ENCODE data around the gene FAM222A.

Gene FAM222A

DNA sequence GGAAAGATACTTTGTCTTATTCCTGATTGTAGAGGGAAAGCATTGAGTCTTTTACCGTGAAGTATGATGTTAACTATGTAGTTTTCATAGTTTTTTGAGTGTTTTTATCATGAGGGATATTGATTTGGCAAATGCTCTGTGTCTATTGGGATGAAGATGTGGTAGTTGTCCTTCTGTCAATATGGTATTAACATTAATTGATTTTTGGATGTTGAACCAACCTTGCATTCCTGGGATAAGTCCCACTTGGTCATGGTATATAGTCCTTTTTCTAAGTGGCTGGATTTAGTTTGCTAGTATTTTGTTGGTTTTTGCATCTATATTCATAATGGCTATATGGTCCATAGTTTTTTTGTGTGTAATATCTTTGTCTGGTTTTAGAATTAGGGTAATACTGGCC lies 42.8 kb downstream of the FAM222A start:
- DNase-seq (ENCODE audit: low read depth), result no peak
- TF ChIP-seq, protein P1, sequence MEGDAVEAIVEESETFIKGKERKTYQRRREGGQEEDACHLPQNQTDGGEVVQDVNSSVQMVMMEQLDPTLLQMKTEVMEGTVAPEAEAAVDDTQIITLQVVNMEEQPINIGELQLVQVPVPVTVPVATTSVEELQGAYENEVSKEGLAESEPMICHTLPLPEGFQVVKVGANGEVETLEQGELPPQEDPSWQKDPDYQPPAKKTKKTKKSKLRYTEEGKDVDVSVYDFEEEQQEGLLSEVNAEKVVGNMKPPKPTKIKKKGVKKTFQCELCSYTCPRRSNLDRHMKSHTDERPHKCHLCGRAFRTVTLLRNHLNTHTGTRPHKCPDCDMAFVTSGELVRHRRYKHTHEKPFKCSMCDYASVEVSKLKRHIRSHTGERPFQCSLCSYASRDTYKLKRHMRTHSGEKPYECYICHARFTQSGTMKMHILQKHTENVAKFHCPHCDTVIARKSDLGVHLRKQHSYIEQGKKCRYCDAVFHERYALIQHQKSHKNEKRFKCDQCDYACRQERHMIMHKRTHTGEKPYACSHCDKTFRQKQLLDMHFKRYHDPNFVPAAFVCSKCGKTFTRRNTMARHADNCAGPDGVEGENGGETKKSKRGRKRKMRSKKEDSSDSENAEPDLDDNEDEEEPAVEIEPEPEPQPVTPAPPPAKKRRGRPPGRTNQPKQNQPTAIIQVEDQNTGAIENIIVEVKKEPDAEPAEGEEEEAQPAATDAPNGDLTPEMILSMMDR (conservative IDR thresholded peaks at IDR 0.05; ENCODE audit: low read length), result no peak
- no peak overlapping the region for H3K4me3 ChIP-seq (ENCODE audit: low read length)

DNA sequence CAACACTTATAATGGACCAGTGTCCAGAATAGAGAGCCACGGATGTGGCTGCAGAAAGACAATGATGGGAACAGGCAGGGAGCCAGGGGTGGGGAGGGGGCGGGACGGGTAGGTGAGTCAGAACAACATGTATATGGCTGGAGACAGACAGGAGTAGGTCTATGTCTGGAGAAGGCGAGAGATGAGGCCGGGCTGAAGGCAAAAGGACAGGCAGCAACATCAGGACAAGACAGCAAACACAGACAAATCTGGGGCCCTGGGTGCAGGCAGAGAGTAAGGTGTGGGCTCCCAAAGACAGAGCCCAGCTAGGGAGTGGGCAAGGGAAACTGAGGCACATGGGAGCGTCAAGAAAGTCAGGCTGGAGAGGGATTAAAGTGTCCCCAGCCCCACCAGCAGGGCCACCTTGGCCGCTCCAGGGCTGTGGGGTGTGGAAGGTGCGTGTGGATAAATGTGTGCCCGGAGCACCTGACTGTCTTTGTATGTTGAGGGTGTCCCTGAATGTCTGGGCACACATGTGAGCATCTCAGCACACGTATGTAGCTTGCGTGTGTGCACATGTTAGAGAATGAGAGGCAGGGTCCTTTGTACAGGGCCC lies 44.1 kb downstream of the FAM222A start:
- no peak overlapping the region for H3K4me3 ChIP-seq (ENCODE audit: low read length)
- TF ChIP-seq, protein P1 (conservative IDR thresholded peaks at IDR 0.05; ENCODE audit: low read length), result no peak
- DNase-seq (ENCODE audit: low read depth), result no peak

DNA sequence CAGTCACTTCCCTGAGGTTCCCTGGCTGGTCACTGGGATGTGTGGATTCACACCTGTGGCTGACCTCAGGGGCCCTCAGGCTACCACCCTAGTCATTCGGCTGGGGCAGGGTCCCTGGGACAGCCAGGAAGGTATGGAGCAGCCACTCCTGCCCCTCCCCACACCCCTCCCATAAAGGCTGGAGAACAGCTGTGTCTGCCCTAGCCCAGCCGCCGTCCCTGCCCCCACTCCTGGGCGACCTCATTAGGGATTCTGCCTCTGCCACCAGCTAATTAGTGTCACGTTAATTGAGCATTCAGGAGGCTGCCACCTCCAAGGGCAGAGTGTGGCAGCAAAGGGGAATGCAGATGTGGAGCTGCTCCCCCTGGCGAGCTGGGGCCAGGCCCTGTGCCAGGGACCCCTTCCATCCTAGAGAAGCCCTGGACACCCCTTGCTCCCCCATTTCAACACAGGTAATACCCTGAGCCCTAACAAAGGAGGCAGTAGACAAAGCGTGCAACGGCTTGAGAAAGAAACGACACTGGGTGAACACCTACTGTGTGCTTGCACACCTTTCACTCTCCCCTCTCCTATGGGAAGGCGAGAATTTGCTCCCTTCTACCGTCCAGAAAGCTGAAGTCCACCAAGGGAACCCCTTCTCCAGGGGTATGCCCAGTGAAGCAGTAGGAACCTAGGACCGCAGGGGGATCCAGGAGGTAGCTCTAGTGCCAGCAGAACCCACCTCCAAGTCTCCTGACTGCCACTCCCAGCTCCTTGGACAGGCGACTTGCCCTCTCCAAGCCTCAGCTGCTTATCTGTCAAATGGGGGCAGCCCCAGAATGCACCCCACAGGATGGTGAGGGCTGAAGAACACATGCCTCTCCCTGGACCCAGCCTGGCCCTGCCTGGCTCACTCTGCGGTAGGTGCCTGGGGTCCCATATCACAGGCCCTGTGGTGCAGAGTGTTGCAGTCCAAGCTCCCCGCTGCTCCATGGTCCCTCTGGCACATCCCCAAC lies 45.1 kb downstream of the FAM222A start:
- TF ChIP-seq, protein P1 (conservative IDR thresholded peaks at IDR 0.05; ENCODE audit: low read length), result no peak
- no peak for DNase-seq (ENCODE audit: low read depth)
- H3K4me3 ChIP-seq (ENCODE audit: low read length), result no peak overlapping the region

DNA sequence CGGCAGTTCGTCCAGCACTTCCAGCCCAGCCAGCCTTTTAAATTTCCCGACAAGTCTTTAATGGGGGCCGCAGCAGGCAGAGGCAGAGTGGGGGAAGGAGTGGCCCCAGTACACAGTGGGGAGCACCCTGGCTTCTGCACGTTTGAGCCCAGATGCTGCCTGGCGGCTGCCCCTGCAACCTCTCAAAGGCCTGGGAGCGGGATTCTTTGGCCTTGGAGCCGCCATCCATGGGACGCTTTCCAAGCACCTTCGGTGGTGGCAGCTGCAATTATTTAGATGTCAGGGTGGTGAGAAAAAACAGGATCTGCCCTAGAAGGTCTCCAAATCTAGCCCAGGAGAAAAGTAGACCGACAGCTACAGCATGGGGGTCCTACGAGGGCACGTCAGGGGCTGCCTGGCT lies 46.0 kb downstream of the FAM222A start:
- no peak for DNase-seq (ENCODE audit: low read depth)
- H3K4me3 ChIP-seq (ENCODE audit: low read length), result no peak overlapping the region

DNA sequence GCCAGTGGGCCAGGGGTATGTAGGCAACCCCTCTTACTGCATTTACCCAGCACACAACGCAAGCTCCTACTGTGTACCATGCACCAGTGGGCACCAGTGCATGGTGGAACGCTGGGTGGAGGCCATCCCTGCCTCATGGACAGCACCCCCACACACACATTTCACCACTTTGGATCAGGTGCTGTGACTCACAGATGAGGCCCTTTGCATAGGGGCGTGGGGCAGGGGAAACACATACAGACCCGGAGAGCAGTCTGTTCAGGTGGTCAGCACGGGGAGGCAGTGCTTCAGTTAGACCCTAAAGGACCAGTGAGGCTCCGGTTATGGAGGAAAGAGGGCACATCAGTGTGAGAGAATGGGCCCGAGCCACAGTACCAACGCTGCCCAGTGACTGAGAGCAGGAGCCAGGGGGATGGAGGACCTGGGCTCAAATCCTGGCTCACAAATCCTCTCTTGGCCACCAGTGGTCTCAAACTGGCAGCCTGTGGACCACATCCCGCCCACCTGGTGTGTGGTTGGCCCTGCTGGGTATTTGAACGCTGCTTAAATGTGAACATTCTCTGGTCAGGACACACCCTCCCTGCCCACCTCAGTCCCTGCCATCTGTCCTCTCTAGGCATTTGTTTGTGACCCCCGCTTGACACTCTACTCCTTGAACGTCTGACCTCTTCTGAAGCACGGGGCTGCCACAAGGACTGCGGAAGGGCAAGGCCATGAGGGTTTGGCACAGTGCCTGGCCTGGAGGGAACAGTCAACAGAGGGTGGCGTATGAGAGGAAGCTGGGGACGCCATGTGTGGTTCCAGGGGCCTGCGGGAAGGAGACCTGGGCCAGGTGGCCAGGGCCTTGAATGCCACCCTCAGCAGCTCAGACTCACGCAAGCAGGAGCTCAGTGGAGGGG lies 46.7 kb downstream of the FAM222A start:
- H3K4me3 ChIP-seq (ENCODE audit: low read length), result no peak overlapping the region
- DNase-seq (ENCODE audit: low read depth), result no peak
- TF ChIP-seq, protein P1 (conservative IDR thresholded peaks at IDR 0.05; ENCODE audit: low read length), result no peak

More for the DNA sequence above, 46.0 kb downstream of the FAM222A start:
- TF ChIP-seq, protein P1 (conservative IDR thresholded peaks at IDR 0.05; ENCODE audit: low read length), result no peak

DNA sequence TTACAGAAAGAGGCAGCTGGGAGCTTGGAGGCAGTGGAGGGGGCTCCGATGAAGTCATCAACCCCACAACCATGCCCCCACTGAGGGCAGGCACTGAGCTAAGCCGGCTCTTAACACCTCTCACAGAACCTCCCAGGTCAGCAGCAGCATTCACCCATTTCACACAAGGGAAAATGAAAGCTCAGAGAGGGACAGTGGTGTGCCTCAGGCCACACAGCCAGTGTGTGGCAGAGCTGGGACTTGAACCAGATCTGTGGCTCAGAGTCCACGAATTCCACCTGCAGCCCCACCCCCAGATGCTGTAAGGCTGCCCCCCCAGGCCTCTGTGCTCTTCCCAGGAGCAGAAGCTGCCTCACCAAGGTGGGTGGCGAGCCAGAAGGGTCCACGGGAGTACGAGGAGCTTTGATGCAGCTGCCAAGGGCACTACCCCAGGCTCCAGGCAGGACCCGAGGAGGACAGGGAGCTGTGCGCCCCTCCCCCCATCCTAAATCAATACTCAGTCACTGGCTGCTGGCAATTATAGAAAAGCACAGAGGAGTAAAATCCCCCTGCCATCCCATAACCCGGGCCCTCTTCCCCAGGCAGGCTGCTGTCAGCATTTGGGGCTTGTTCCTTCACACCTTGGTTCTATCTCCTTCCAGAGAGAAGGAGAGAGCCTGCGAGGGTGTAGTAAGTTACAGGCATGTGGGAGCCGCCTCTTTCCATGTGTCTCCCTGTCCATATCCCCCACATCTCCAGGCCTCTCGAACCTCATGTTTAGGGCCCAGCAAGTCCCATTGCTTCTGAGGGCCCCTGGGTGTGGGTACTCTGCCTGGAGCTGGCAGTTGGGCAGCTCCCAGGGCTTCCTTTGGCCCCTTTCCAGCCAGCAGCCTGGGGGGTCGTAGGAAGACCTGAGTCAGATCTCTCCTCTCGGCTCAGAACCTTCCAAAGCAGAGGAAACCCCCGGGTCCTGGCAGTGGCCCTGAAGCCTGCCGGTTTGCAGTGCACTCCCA lies 47.6 kb downstream of the FAM222A start:
- no peak overlapping the region for H3K4me3 ChIP-seq (ENCODE audit: low read length)
- no peak for DNase-seq (ENCODE audit: low read depth)
- TF ChIP-seq, protein P1 (conservative IDR thresholded peaks at IDR 0.05; ENCODE audit: low read length), result no peak

All from AG10803 (cell line).